NCI-H2227 (cell line): ENCODE measurements around the gene PNPLA8.
A peak's percentile ranks its signal among the peaks of the same experiment; 100 is the strongest.
"Not testable (repeated sequence)": the region's sequence is repeated elsewhere in the genome, so short reads cannot be mapped to it uniquely, and the experiment has no call there.

Source experiments
- DNase-seq: peaks from one replicate; lab custom pipeline; 2025; ENCODE audit not compliant: unreplicated experiment; lab: John Stamatoyannopoulos, UW

PNPLA8 gene

GRCh38 chr7:108529341-108529740, 3.4 kb upstream of the PNPLA8 start:
- peak; percentile 34 for DNase-seq

- DNase-seq: no peak
Measured at GRCh38 chr7:108528183-108528712, 2.3 kb upstream of the PNPLA8 start.

DNA sequence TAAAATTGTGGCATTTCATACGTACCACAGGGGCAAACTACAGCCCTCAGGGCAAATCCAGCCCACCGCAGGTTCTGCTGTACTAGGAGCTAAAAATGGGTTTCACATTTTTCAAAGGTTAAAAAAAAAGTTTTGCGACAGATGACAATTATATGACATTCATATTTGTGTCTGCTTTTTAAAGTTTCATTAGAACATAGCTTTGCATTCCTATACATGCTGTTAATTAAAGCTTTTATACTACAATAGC, 758 bp upstream of the PNPLA8 start:
- DNase-seq: no peak

DNA sequence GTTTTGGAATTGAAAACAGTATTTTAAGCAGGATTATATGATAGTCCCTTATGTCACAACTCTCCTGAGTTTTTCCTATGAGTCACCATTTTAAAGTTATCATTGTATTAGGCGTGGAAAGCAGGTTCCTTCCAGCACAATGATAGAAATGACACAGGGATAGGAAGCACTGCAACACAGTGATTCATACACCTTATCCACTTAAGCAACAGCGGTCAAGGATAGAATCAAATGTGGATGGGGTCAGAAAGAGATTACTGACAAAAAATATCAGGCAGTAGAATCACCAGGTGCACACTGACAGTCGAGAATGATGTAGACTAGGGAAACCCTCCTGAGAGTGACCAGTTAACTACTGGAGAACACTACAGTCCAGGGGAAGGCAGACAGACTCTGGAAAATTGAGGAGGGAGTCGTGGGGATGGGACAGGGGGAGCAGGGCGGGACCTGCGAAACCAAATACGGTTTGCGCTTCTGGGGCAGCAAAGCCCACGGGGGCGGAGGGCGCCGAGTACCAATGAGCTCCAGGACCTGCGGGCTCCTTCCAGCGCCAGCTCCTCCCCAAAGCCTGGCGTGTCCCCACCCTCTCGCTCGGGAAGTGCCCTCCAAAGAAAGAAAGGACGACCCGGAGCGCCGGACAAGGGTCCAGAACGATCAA, 479 bp downstream of the PNPLA8 start:
- no peak for DNase-seq

- no peak for DNase-seq
Measured at GRCh38 chr7:108522780-108523179, 3.2 kb downstream of the PNPLA8 start.

DNA sequence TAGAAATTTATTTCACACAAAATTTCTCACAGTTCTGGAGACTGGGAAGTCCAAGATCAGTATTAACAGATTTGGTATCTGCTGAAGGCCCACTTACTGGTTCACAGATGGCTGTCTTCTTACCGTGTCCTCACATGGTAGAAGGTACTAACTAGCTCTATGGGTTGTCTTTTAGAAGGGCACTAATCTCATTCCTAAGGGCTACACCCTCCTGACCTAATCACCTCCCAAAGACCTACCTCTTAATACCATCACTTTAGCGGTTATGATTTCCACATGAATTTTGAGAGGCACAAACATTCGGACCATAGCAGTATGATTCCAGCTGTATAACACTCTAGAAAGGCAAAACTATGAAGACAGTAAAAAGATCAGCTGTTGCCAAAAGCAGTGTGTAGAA, 8.0 kb downstream of the PNPLA8 start:
- DNase-seq: no peak

- DNase-seq: no peak
Measured at GRCh38 chr7:108515630-108516029, 10.3 kb downstream of the PNPLA8 start.

DNA sequence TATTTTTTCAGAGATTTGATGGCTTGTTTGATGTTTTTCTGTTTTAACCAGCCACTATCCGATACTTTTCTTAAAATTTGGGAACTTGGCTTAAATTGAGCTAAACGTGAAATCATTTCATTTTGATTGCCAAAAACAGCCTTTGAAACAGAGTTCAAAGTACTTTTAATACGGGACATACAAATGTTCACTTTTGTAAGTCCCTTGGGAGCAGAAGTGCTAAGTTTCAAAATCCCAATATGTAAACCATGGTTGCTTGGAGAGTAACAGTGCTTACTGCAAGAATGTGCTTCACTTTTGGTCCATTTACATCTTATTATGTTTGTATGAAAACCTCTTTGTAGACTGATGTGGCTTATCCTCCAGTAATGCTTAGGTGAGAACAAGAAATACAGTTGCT, 10.9 kb downstream of the PNPLA8 start:
- no peak for DNase-seq

- DNase-seq: no peak
Measured at GRCh38 chr7:108511939-108512338, 14.0 kb downstream of the PNPLA8 start.

DNA sequence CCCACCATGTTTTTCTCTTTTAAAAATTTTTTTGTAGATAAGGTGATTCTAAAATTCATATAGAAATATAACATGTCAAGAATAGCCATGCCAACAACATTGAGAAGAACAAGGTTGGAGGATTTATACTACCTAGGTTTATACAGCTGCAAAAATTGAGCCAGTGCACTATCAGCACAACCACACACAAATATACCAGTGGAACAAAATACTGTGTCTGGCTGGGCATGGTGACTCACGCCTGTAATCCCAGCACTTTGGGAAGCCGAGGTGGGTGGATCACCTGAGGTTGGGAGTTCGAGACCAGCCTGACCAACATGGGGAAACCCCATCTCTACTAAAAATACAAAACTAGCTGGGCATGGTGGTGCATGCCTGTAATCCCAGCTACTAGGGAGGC, 21.4 kb downstream of the PNPLA8 start:
- DNase-seq: not testable (repeated sequence)

DNA sequence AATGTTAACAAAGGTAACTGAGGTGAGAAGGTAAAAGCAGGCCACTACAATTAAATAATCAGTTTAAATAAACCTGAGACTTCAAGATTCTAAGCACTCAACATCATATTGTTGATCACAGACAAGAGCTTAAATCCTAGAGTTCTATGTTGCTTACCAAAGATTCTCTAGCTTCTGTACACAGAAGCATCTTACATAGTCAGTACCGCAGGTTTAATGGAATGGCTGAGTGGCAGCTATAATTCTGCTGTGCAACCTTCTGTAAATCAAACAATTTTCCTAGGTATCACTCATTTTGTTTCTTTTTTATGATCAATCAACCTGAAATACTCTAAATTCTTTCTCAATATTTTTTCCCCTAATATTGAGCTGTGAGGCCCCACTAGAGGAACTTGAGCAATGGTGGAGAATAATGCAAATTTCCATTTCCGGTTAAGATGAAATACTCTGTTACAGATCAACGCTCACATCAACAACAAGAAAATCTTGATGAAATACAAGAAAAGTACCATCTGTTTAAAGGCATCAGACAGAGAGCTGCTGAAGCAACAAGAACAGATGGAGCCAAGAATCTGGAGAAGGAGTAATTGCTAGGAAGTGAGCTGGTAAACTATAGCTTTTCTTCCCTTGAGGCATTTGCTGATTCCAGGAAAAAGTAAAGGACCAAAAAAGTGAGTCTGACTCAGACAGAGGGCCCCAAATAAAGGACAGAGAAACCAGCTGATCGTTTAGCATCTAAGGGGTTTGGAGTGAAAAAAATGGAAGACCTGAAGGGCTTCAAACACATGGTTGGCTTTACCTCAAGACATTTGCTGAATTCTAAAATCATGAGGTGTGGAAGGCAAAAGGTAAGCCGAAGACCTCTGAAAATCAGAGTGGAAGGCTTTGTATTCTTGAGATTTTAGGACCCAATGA, 22.6 kb downstream of the PNPLA8 start:
- no peak for DNase-seq

DNA sequence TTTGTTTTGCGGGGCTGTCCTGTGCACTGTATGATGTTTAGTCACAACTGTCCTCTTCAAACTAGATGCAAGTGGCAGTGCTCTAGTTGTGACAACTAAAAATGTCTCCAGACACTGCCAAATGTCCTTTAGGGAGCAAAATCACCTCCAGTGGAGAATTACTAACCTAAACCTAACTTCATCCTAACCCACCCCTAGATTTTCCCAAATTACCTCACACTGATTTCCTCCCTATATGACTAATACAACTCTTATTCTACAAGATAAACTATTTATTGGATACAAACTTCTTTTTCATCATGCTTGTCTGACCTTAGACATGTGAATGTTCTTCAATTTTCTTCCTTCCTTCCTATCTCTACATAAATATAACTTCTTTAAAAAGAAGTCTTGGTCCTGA, 26.4 kb downstream of the PNPLA8 start:
- no peak for DNase-seq

GRCh38 chr7:108498481-108498880, 27.5 kb downstream of the PNPLA8 start:
- no peak for DNase-seq

DNA sequence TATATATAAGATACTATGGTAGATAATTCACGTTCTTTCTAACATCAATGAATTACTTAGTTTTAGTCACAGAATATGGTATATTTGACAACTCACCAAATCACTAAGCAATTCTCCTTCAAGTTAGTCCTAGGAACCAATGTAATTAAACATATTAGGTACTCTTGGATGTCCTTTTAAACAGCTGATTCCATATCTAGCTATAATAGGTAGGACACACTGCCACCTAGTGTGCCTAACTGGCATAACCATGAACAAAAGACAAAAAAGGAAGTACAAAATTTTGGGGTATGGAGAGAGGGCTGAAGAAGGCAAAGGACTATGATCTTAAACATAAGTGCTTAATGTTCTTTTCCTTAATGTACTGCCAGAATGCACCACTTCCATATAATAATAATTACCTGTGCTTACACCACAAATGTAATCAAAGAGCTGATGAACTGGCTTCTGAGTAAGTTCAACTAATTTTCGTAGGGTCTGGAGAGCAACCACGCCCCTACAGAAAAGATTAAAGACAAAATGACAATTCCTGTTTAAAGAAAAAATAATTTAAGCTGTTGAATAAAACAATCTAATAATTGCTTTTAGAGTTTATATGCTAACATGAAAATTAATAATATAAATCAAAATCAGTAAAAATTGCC, 28.7 kb downstream of the PNPLA8 start:
- DNase-seq: peak; percentile 78

DNA sequence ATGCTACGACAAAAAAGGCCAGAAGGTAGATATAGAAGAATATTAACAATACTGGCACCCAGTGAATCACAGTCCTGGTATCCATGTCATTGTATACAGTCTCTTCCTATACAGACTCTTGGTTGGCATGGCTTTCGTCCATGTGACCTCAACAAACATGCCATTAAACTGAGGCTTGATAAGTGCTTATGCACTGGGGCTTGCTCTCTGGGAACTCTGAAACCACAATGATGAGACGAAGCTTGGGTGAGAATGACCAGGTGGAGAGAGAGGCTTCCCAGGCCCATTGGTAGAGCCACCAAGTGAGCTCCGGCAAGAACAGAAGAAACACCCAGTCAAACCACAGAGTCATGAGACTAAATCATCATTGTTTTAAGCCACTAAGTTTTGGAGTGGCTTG, 33.2 kb downstream of the PNPLA8 start:
- DNase-seq: no peak

DNA sequence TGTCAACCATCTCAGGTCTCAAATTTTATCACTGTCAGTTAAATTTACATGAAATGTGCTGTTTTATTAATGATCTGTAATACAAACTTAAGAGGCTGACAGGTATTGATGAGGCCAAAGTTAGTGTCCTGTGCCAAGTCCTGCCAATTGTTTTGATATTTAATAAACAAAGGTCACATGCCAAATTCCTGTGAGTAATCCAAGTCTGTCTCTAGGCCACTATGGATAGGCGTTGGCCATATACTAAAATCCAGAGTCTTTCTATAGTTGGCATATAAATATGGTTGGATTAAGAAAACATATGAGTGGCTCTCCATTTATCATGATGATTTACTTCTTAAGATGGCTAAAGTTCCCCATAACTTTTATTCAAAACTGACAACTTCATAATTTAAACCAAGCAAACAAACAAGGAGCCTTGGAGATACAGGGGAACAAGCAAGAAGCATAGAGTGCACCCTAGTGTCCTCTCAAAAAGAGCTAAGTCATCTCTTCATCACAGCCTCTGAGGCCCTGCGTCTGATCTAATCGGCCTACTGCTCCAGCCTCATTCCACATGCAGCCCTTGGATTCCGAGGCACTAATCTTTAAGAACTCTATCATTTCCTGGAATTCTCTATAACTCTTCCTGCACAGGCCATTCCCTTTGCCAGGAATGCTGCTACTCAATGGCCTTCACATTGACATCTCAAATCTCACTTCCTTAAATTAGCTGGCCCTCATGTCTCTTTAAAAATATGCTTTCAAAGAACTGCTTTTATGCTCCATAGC, 37.0 kb downstream of the PNPLA8 start:
- no peak for DNase-seq

GRCh38 chr7:108487646-108488045, 38.3 kb downstream of the PNPLA8 start:
- DNase-seq: no peak

GRCh38 chr7:108486291-108486966, 39.5 kb downstream of the PNPLA8 start:
- DNase-seq: no peak

DNA sequence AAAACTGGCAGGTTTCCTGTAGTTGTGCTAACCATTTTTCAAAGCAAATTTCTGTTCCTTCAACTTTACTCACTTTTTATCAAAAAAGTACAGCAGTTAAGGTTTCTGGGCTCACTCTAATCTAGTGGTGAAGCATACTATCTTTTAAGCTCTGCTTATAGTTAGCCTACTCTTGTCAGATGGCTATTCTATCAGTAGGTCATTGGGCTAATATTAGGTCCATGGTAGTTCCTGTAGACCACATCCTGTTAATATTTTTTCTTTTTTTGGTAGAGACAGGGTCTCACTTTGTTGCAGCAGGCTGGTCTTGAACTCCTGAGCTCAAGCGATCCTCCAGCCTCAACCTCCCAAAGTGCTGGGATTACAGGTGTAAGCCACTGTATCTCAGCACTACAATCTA, 41.8 kb downstream of the PNPLA8 start:
- no peak for DNase-seq

DNA sequence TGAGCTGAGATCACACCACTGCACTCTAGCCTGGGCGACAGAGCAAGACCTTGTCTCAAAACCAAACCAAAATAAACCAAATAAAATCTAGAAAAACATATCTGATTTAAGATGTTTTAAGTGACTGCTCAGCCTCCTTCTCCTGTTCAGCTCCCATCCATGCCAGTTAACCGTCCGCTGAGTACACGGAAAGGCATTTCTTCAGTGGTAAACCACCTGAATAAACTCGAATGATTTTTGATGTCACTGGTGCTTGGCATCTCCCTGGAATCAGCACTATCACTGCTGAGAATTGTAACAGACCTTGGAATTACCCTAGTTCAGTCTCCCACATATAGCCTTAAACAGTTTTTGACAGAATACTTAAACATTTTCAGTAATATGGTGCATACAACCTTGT, 45.6 kb downstream of the PNPLA8 start:
- DNase-seq: no peak

- DNase-seq: no peak
Measured at GRCh38 chr7:108479751-108480150, 46.2 kb downstream of the PNPLA8 start.
